Measurements from ENCODE around the gene HSD17B3.

Gene HSD17B3

DNA sequence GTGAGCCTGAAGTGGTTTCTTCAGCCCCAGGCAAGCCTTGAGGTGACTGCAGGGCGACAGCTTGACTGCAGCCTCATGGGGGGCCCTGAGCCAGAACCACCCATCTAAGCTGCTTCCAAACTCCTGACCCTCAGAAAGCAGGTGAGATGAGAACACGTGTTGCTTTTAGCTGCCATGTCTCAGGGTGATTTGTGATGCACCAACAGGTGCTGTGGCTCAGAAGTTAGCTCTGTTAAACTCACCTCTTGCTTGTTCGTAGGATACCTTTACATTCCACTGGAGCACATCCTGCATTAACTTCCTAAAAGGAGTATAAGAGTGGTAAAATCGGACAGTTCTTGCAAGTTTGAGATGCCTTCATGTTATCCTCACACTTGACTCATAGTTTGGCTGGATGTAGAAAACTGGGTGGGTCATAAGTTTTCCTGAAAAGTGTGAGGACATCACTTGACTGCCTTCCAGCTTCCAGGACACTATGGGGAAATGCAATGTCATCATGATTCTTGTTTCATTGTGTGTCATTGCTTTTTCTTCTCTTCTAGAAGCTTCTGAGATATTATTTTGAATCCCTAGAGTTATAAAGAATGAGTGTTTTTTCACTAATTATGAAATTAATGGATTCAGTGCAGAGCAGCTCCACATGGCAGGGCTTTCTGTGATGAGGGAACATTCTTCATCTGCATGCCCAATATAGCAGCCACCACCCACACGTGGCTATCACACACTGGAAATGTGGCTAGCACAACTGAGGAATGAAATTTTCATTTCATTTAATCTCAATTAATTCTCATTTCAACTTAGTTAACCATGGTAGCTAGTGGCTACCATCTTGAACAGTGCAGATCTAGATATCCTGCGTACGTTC is 92.3 kb downstream of the HSD17B3 start:
- H3K4me3 ChIP-seq (ENCODE audit: low read length): no peak overlapping the region
- no peak for TF ChIP-seq CTCF (conservative IDR thresholded peaks at IDR 0.05; ENCODE audit: low read depth, low read length)
- no peak for DNase-seq (ENCODE audit: low read depth)

DNA sequence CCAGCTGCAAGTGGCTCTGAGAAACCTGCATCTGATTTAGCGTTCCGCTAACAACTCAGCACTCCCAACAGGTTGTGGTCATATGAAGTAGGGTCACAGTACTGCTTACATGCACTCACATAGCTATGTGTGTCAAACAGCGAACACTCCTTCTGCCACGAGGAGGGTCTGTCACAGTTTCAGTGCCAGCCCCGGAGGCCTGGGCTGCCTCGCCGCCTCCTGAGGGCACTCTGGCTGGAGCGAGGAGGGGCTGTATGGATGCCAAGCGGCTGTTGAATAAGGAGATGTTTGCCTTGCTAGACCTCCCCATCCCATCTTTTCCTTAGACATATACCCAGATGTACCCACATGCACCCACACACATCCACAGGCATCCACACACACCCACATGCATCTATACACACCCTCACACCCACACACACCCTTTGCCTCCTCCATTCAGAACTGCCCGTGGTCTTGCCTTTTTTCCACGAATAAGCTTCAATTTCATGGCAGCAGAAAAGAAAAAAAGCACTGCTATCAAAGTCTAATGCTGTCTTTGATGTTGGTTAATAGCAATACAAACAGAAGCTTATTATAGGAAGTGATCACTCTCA is 95.7 kb downstream of the HSD17B3 start:
- H3K4me3 ChIP-seq (ENCODE audit: low read length): no peak overlapping the region
- TF ChIP-seq CTCF (conservative IDR thresholded peaks at IDR 0.05; ENCODE audit: low read depth, low read length): no peak
- no peak for DNase-seq (ENCODE audit: low read depth)

DNA sequence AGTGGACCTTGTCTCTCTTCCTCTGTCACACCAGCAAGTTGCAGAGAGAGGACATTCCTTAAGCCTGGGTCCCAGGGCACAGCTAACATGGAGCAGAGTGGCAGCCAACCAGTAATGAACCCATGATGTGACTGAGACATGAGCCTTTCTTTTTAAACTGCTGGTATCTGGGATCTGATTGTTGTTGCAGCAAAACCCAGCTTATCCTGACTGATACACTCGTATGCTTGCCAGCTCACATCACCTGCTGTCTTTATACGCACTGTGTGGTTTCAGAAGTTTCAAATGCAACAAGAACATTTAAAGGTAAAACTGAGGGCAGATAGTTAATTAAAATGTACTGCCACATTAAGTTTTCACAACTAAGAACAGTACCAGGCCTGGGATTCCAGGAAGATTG is 97.1 kb downstream of the HSD17B3 start:
- no peak overlapping the region for H3K4me3 ChIP-seq (ENCODE audit: low read length)
- no peak for TF ChIP-seq CTCF (conservative IDR thresholded peaks at IDR 0.05; ENCODE audit: low read depth, low read length)
- DNase-seq (ENCODE audit: low read depth): no peak

GRCh38 chr9:96203867-96204501 is 98.0 kb downstream of the HSD17B3 start:
- TF ChIP-seq CTCF (conservative IDR thresholded peaks at IDR 0.05; ENCODE audit: low read depth, low read length): no peak
- H3K4me3 ChIP-seq (ENCODE audit: low read length): no peak overlapping the region
- DNase-seq (ENCODE audit: low read depth): no peak

DNA sequence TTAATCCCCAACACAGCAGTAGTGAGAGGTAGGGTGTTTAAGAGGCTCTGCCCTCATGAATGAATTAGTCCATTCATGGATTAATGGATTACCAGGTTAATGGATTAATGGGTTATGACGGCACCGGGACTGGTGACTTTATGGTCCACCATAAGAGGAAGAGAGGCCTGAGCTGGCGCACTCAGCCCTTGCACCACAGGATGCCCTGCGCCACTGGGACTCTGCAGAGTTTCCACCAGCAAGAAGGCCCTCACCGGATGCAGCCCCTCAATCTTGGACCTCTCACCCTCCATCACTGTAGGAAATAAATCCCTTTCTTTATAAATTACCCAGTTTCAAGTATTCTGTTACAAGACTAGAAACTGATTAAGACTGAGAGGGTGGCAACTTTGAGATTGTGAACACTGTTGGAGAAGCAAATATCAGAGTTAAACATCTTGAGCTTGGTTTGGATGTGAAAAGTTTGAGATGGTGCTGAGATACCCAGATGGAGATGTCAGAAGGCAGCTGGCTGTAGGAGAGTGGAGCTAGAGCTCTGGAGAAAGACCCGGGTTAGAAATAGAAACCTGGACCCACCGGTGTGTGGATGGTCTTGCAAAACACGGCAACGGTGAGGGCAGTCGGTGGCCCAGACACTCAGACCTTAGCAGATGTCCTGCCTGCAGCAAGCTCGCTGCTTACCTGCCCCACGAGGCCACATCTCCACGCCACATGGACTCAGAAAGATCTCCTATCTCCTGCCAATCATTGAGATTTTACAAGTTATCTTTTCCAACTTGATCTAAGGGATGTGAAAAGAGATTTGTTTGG is 98.8 kb downstream of the HSD17B3 start:
- no peak overlapping the region for H3K4me3 ChIP-seq (ENCODE audit: low read length)
- no peak for DNase-seq (ENCODE audit: low read depth)
- TF ChIP-seq CTCF (conservative IDR thresholded peaks at IDR 0.05; ENCODE audit: low read depth, low read length): no peak

GRCh38 chr9:96201140-96201539 is 100.8 kb downstream of the HSD17B3 start:
- no peak for TF ChIP-seq CTCF (conservative IDR thresholded peaks at IDR 0.05; ENCODE audit: low read depth, low read length)
- DNase-seq (ENCODE audit: low read depth): no peak

More at GRCh38 chr9:96201140-96201539, 100.8 kb downstream of the HSD17B3 start:
- no peak overlapping the region for H3K4me3 ChIP-seq (ENCODE audit: low read length)

All from retinal pigment epithelial cell (primary cell).